ENCODE results near the gene SGO2. TPM values are rescaled to one million over a fixed set of nuclear protein-coding genes. Genes with fewer than 3 reads are reported as not detected.

The SGO2 gene
- total and polyA plus RNA-seq, 2 of the 13 experiments (the other 11 are each of a cell fraction or from before 2014, with no cell fraction given): 5.1 to 16.2 TPM

GRCh38 chr2:200603972-200604371 is 78.0 kb downstream of the SGO2 start (continued):
- TF ChIP-seq ARID3A (IDR thresholded peaks at IDR 0.05; ENCODE audit: low read depth, low read length) (peak; percentile 71; the same call in 1 of the 2 replicates), EED (CRISPR knock-in tag; IDR thresholded peaks at IDR 0.05) (no peak), THAP11 (CRISPR knock-in tag; IDR thresholded peaks at IDR 0.05) (0 out of 2 replicates have a peak, but pooled peaks have one; percentile 14), CEBPB (IDR thresholded peaks at IDR 0.05; ENCODE audit: borderline replicate concordance, low read depth, low read length) (peak; percentile 79; the same call in 1 of the 2 replicates), ZFAT (CRISPR knock-in tag; conservative IDR thresholded peaks at IDR 0.05) (no peak), PATZ1 (CRISPR knock-in tag; IDR thresholded peaks at IDR 0.05) (0 out of 2 replicates have a peak, but pooled peaks have one; percentile 13), FOSL2 (CRISPR knock-in tag; IDR thresholded peaks at IDR 0.05) (peak; percentile 62), ZNF296 (CRISPR knock-in tag; conservative IDR thresholded peaks at IDR 0.05) (no peak), THYN1 (CRISPR knock-in tag; IDR thresholded peaks at IDR 0.05; ENCODE audit: borderline replicate concordance, low read depth) (no peak), ZNF350 (CRISPR knock-in tag; IDR thresholded peaks at IDR 0.05; ENCODE audit: borderline replicate concordance, low read depth) (no peak), HMGXB3 (CRISPR knock-in tag; IDR thresholded peaks at IDR 0.05; ENCODE audit: borderline replicate concordance) (0 out of 2 replicates have a peak, but pooled peaks have one; percentile 28), FOXJ3 (CRISPR knock-in tag; IDR thresholded peaks at IDR 0.05; ENCODE audit: borderline replicate concordance) (peak; percentile 28; the same call in 1 of the 2 replicates), CREB1 (IDR thresholded peaks at IDR 0.05) (no peak), CREB1 (CRISPR knock-in tag; IDR thresholded peaks at IDR 0.05) (peak; percentile 61), ZBTB14 (CRISPR knock-in tag; IDR thresholded peaks at IDR 0.05) (no peak), MIER3 (CRISPR knock-in tag; IDR thresholded peaks at IDR 0.05; ENCODE audit: borderline replicate concordance) (0 out of 2 replicates have a peak, but pooled peaks have one; percentile 17), HNF4G (IDR thresholded peaks at IDR 0.05; ENCODE audit: borderline replicate concordance, low read depth, low read length) (peak; percentile 27; the same call in 1 of the 2 replicates), HNF4G (CRISPR knock-in tag; IDR thresholded peaks at IDR 0.05; ENCODE audit: borderline replicate concordance, low read depth) (no peak), EP300 (IDR thresholded peaks at IDR 0.05; ENCODE audit: low read depth in 2 of 2, low read length in 2 of 2) (peak; percentile 50 to 68; a peak in 3 of 4 replicates), EP300 (CRISPR knock-in tag; IDR thresholded peaks at IDR 0.05; ENCODE audit: borderline replicate concordance) (peak; percentile 61; the same call in 1 of the 2 replicates)

Measured in HepG2 (cell line).